ENCODE results near the gene ITGA8.
"Not testable (repeated sequence)": the region's sequence is repeated elsewhere in the genome, so short reads cannot be mapped to it uniquely, and the experiment has no call there.

The ITGA8 gene

GRCh38 chr10:15601819-15602218 lies 117.9 kb downstream of the ITGA8 start:
- Histone ChIP-seq H3K27ac (ENCODE audit: low read length) (no peak overlapping the region), H3K36me3 (ENCODE audit: insufficient read depth, low read depth, low read length) (no peaks in the 10 kb centered on the region), H3K9ac (ENCODE audit: low read depth, low read length) (no peak overlapping the region), H3K4me3 (ENCODE audit: low read length) (no peak overlapping the region), H3K27me3 (ENCODE audit: insufficient read depth, low read length) (no peaks in the 10 kb centered on the region), H3K4me1 (ENCODE audit: insufficient read depth, low read length) (no peaks in the 10 kb centered on the region), H3K9me3 (ENCODE audit: insufficient read depth, low read depth, low read length) (no peaks in the 10 kb centered on the region)

GRCh38 chr10:15595260-15595659 lies 124.5 kb downstream of the ITGA8 start:
- Histone ChIP-seq H3K9me3 (ENCODE audit: insufficient read depth, low read depth, low read length) (no peaks in the 10 kb centered on the region), H3K27ac (ENCODE audit: low read length) (no peak overlapping the region), H3K9ac (ENCODE audit: low read depth, low read length) (no peak overlapping the region), H3K4me1 (ENCODE audit: insufficient read depth, low read length) (no peaks in the 10 kb centered on the region; the same call in 1 of the 2 replicates), H3K27me3 (ENCODE audit: insufficient read depth, low read length) (no peaks in the 10 kb centered on the region), H3K4me3 (ENCODE audit: low read length) (no peak overlapping the region), H3K36me3 (ENCODE audit: insufficient read depth, low read depth, low read length) (no peaks in the 10 kb centered on the region)

- H3K9me3 ChIP-seq (ENCODE audit: insufficient read depth, low read depth, low read length): no peaks in the 10 kb centered on the region
- no peak overlapping the region for H3K27ac ChIP-seq (ENCODE audit: low read length)
- no peaks in the 10 kb centered on the region for H3K36me3 ChIP-seq (ENCODE audit: insufficient read depth, low read depth, low read length)
- no peaks in the 10 kb centered on the region for H3K27me3 ChIP-seq (ENCODE audit: insufficient read depth, low read length)
- no peak overlapping the region for H3K4me3 ChIP-seq (ENCODE audit: low read length)
- H3K4me1 ChIP-seq (ENCODE audit: insufficient read depth, low read length): no peaks in the 10 kb centered on the region; the same call in 1 of the 2 replicates
- no peak overlapping the region for H3K9ac ChIP-seq (ENCODE audit: low read depth, low read length)
These were observed 127.8 kb downstream of the ITGA8 start for GRCh38 chr10:15591937-15592336.

GRCh38 chr10:15591431-15591830 lies 128.3 kb downstream of the ITGA8 start:
- H3K9ac ChIP-seq (ENCODE audit: low read depth, low read length): no peak overlapping the region

GRCh38 chr10:15588635-15589508 lies 130.8 kb downstream of the ITGA8 start:
- H3K4me1 ChIP-seq (ENCODE audit: insufficient read depth, low read length): no peaks in the 10 kb centered on the region
- no peaks in the 10 kb centered on the region for H3K9me3 ChIP-seq (ENCODE audit: insufficient read depth, low read depth, low read length)
- H3K27ac ChIP-seq (ENCODE audit: low read length): no peak overlapping the region
- H3K4me3 ChIP-seq (ENCODE audit: low read length): no peak overlapping the region
- no peaks in the 10 kb centered on the region for H3K27me3 ChIP-seq (ENCODE audit: insufficient read depth, low read length)
- no peak overlapping the region for H3K9ac ChIP-seq (ENCODE audit: low read depth, low read length)
- no peaks in the 10 kb centered on the region for H3K36me3 ChIP-seq (ENCODE audit: insufficient read depth, low read depth, low read length)

More at GRCh38 chr10:15591431-15591830, 128.3 kb downstream of the ITGA8 start:
- H3K36me3 ChIP-seq (ENCODE audit: insufficient read depth, low read depth, low read length): no peaks in the 10 kb centered on the region
- no peaks in the 10 kb centered on the region for H3K27me3 ChIP-seq (ENCODE audit: insufficient read depth, low read length)
- H3K4me3 ChIP-seq (ENCODE audit: low read length): no peak overlapping the region
- H3K4me1 ChIP-seq (ENCODE audit: insufficient read depth, low read length): no peaks in the 10 kb centered on the region; the same call in 1 of the 2 replicates
- H3K27ac ChIP-seq (ENCODE audit: low read length): no peak overlapping the region
- H3K9me3 ChIP-seq (ENCODE audit: insufficient read depth, low read depth, low read length): no peaks in the 10 kb centered on the region

GRCh38 chr10:15588151-15588550 lies 131.6 kb downstream of the ITGA8 start:
- Histone ChIP-seq H3K4me1 (ENCODE audit: insufficient read depth, low read length) (no peaks in the 10 kb centered on the region), H3K27ac (ENCODE audit: low read length) (no peak overlapping the region), H3K9me3 (ENCODE audit: insufficient read depth, low read depth, low read length) (no peaks in the 10 kb centered on the region), H3K4me3 (ENCODE audit: low read length) (no peak overlapping the region), H3K27me3 (ENCODE audit: insufficient read depth, low read length) (no peaks in the 10 kb centered on the region), H3K36me3 (ENCODE audit: insufficient read depth, low read depth, low read length) (no peaks in the 10 kb centered on the region), H3K9ac (ENCODE audit: low read depth, low read length) (no peak overlapping the region)

GRCh38 chr10:15587271-15587670 lies 132.5 kb downstream of the ITGA8 start:
- Histone ChIP-seq H3K9ac (ENCODE audit: low read depth, low read length) (no peak overlapping the region), H3K4me3 (ENCODE audit: low read length) (no peak overlapping the region), H3K36me3 (ENCODE audit: insufficient read depth, low read depth, low read length) (no peaks in the 10 kb centered on the region), H3K27me3 (ENCODE audit: insufficient read depth, low read length) (no peaks in the 10 kb centered on the region), H3K4me1 (ENCODE audit: insufficient read depth, low read length) (no peaks in the 10 kb centered on the region), H3K9me3 (ENCODE audit: insufficient read depth, low read depth, low read length) (no peaks in the 10 kb centered on the region), H3K27ac (ENCODE audit: low read length) (no peak overlapping the region)

- Histone ChIP-seq H3K27ac (ENCODE audit: low read length) (no peak overlapping the region), H3K4me1 (ENCODE audit: insufficient read depth, low read length) (no peaks in the 10 kb centered on the region), H3K9ac (ENCODE audit: low read depth, low read length) (no peak overlapping the region), H3K9me3 (ENCODE audit: insufficient read depth, low read depth, low read length) (peaks cover 3% of the 10 kb centered on the region; the same call in 1 of the 2 replicates), H3K27me3 (ENCODE audit: insufficient read depth, low read length) (no peaks in the 10 kb centered on the region), H3K4me3 (ENCODE audit: low read length) (no peak overlapping the region), H3K36me3 (ENCODE audit: insufficient read depth, low read depth, low read length) (no peaks in the 10 kb centered on the region)
These were observed 134.4 kb downstream of the ITGA8 start for GRCh38 chr10:15585303-15585715.

GRCh38 chr10:15582972-15583371 lies 136.8 kb downstream of the ITGA8 start:
- not testable (repeated sequence) for H3K4me1 ChIP-seq (ENCODE audit: insufficient read depth, low read length); H3K9ac ChIP-seq (ENCODE audit: low read depth, low read length); H3K27me3 ChIP-seq (ENCODE audit: insufficient read depth, low read length); H3K4me3 ChIP-seq (ENCODE audit: low read length); H3K9me3 ChIP-seq (ENCODE audit: insufficient read depth, low read depth, low read length); H3K27ac ChIP-seq (ENCODE audit: low read length); H3K36me3 ChIP-seq (ENCODE audit: insufficient read depth, low read depth, low read length)

- Histone ChIP-seq H3K9ac (ENCODE audit: low read depth, low read length) (no peak overlapping the region), H3K27ac (ENCODE audit: low read length) (no peak overlapping the region), H3K9me3 (ENCODE audit: insufficient read depth, low read depth, low read length) (peaks cover 3% of the 10 kb centered on the region; the same call in 1 of the 2 replicates), H3K4me3 (ENCODE audit: low read length) (no peak overlapping the region), H3K27me3 (ENCODE audit: insufficient read depth, low read length) (no peaks in the 10 kb centered on the region), H3K4me1 (ENCODE audit: insufficient read depth, low read length) (no peaks in the 10 kb centered on the region), H3K36me3 (ENCODE audit: insufficient read depth, low read depth, low read length) (no peaks in the 10 kb centered on the region)
These were observed 140.1 kb downstream of the ITGA8 start for GRCh38 chr10:15579605-15580004.

- peaks cover 4% of the 10 kb centered on the region for H3K4me1 ChIP-seq (ENCODE audit: insufficient read depth, low read length)
- no peaks in the 10 kb centered on the region for H3K36me3 ChIP-seq (ENCODE audit: insufficient read depth, low read depth, low read length)
- no peak overlapping the region for H3K4me3 ChIP-seq (ENCODE audit: low read length)
- H3K9ac ChIP-seq (ENCODE audit: low read depth, low read length): no peak overlapping the region
- H3K27ac ChIP-seq (ENCODE audit: low read length): no peak overlapping the region
- H3K9me3 ChIP-seq (ENCODE audit: insufficient read depth, low read depth, low read length): no peaks in the 10 kb centered on the region
- no peaks in the 10 kb centered on the region for H3K27me3 ChIP-seq (ENCODE audit: insufficient read depth, low read length)
These were observed 147.1 kb downstream of the ITGA8 start for GRCh38 chr10:15572531-15573045.

- Histone ChIP-seq H3K36me3 (ENCODE audit: insufficient read depth, low read depth, low read length) (no peaks in the 10 kb centered on the region), H3K27ac (ENCODE audit: low read length) (no peak overlapping the region)
These were observed 148.1 kb downstream of the ITGA8 start for GRCh38 chr10:15571575-15571974.

More at GRCh38 chr10:15571575-15571974, 148.1 kb downstream of the ITGA8 start:
- Histone ChIP-seq H3K4me1 (ENCODE audit: insufficient read depth, low read length) (peaks cover 4% of the 10 kb centered on the region), H3K4me3 (ENCODE audit: low read length) (no peak overlapping the region), H3K9me3 (ENCODE audit: insufficient read depth, low read depth, low read length) (no peaks in the 10 kb centered on the region), H3K9ac (ENCODE audit: low read depth, low read length) (no peak overlapping the region), H3K27me3 (ENCODE audit: insufficient read depth, low read length) (no peaks in the 10 kb centered on the region)
